Fibroblast of mammary gland (primary cell): ENCODE measurements around the gene PLAAT3.

ENCODE experiments used
- DNase-seq: peaks from one replicate; pipeline ENCODE4 v3.0.0-alpha.2; 2010; ENCODE audit warnings: low read depth
- H3K4me3 ChIP-seq: 2 replicates; pipeline ENCODE4 v1.5.1; 2011; ENCODE audit warnings: low read depth, mild to moderate bottlenecking, low read length, moderate library complexity; ENCODE audit not compliant: control insufficient read depth
- TF ChIP-seq, protein P1 (sequence below): conservative IDR thresholded peaks from 2 replicates; pipeline ENCODE4 v1.5.1; 2011; ENCODE audit warnings: low read depth, low read length, inconsistent platforms; ENCODE audit not compliant: control insufficient read depth, insufficient read depth

Gene PLAAT3

DNA sequence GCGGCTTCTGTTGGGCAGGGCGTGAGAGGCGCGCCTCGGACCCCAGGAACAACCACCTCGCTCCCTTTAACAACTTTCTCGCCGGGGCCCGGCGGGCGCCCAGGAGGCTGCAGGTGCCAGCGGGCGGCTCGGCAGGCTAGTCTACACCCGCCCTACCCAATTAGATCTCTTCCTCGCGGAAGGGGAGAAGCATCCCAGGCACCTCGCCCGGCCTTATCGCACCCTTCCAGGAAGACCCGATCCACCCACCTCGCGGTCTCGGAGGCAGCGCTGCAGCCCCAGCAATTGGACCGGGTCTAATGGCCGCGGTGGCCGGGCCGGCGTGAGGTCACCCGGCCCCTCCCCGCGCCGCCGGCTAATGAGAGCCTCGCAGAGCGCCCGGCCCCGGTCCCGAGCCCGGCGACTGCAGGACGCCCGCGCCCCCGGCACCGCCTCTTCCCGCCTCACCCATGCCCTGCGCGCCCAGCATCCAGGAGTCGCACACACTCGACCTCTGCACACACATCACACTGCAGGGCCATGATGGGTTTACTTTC lies at the start of gene PLAAT3:
Gene PLAAT3 (minus strand): TSS at position 298 of the 536 bp plus-strand sequence. CDS start 419 bp downstream, outside the sequence.
- TF ChIP-seq, protein P1, sequence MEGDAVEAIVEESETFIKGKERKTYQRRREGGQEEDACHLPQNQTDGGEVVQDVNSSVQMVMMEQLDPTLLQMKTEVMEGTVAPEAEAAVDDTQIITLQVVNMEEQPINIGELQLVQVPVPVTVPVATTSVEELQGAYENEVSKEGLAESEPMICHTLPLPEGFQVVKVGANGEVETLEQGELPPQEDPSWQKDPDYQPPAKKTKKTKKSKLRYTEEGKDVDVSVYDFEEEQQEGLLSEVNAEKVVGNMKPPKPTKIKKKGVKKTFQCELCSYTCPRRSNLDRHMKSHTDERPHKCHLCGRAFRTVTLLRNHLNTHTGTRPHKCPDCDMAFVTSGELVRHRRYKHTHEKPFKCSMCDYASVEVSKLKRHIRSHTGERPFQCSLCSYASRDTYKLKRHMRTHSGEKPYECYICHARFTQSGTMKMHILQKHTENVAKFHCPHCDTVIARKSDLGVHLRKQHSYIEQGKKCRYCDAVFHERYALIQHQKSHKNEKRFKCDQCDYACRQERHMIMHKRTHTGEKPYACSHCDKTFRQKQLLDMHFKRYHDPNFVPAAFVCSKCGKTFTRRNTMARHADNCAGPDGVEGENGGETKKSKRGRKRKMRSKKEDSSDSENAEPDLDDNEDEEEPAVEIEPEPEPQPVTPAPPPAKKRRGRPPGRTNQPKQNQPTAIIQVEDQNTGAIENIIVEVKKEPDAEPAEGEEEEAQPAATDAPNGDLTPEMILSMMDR = no peak
- H3K4me3 ChIP-seq = peak within 1 kb of the TSS; percentile 68
- no peak for DNase-seq

DNA sequence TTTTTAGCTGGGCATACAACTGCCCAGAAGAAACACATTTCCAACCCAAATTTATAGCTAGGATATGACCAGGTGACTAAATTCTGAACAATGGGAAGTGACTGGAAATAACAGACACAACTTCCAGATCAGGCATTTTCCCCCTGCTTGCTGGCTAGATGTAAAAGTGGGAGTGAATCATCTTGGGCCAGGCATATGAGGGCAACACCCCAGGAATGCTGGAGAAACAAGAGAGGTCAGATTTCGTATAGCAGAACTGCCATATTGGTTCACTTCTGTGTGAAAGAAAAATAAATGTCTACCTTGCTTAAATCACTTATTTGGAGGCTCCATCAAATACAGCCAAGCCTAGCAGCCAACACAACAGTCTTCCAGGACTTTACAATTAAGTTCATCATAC lies 49.6 kb upstream of the PLAAT3 start:
- H3K4me3 ChIP-seq = no peak overlapping the region
- TF ChIP-seq, protein P1 = no peak
- peak; percentile 79 for DNase-seq

DNA sequence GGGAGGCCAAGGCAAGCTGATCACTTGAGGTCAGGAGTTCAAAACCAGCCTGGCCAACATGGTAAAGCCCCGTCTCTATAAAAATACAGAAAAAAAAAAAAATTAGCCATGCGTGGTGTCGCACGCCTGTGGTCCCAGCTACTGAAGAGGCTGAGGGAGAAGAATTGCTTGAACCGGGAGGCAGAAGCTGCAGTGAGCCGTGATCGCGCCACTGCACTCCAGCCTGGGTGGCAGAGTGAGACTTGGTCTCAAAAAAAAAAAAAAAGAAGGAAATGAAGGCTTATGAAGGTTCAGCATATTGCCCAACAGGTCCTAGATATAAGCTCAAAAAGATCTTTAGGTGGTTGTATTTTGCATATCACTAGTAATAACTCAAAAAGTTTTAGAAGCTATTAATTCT lies 46.7 kb upstream of the PLAAT3 start:
- DNase-seq = no peak
- H3K4me3 ChIP-seq = no peak overlapping the region
- TF ChIP-seq, protein P1 = no peak

DNA sequence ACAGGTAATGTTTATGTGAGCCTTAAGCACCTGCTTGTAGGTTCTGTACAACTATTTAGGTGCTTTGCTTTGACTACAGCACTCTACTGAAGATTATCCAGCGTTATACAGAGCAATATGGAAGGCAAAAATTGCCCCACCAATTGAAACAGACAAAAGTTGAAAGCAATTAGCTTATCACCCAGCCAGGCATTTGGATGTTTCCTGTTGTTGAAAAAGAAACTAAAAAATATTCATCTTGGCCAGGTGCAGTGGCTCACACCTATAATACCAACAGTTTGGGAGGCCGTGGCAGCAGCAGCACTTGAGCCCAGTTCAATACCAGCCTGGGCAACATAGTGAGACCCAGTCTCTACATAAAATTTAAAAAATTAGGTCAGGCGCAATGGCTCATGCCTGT lies 38.4 kb upstream of the PLAAT3 start:
- TF ChIP-seq, protein P1 = no peak
- H3K4me3 ChIP-seq = no peak overlapping the region
- DNase-seq = no peak

DNA sequence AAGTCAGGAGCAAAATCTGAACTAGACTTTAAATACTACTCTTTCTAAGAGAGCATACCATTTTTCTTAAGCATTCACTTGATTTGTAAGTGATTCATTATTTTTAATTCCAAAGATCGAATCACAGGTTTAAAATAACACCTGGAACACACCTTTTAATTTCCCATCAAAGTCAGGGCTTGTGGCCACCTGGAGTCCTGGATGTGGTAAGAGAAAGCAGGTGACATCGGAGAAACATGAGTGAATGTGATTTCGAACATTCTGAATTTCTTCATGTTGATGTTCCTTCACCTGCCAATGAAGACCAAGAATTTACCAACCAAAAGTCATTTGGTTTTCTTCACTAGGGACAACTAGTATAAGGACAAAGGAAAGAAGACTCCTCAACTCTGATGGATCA lies 29.0 kb upstream of the PLAAT3 start:
- no peak overlapping the region for H3K4me3 ChIP-seq
- TF ChIP-seq, protein P1 = no peak
- DNase-seq = no peak

DNA sequence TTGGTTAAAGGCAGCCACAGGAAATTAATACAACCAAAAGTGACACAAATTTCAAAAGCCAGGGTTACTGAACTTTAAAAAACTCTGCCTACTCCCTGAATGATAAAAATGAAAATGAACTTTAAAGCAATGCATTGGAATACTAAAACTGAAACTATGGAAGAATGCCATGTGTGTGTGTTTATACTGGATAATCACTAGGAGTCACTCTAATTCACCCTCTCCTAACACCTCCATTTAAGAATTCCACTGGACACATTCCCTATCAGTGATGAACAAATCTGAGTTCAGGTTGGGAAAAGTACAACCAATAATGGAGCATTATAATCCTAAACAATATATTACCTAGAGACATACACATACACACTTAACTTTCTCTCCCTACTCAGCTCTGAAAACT lies 27.5 kb upstream of the PLAAT3 start:
- peak; percentile 37 for DNase-seq
- TF ChIP-seq, protein P1 = peak; percentile 2
- no peak overlapping the region for H3K4me3 ChIP-seq
